Prostate gland (tissue), 2 donors: ENCODE data around the gene GNG13. TPM values are rescaled to one million over a fixed set of nuclear protein-coding genes. Genes with fewer than 3 reads are reported as not detected.
A peak's percentile ranks its signal among the peaks of the same experiment; 100 is the strongest.

Experiments
- DNase-seq: peaks from one replicate; pipeline ENCODE4 v3.0.0-alpha.2; 2019; ENCODE audit warnings: low spot score
- H3K27ac ChIP-seq, 2 donors: fragments of 200-600 bp; sonication (generic); 2 replicates each; pipeline ENCODE4 v1.5.1; 2017 to 2019
- H3K27me3 ChIP-seq: fragments of 200-600 bp; sonication (generic); replicated peaks from 2 replicates; pipeline ENCODE4 v1.5.1; 2019; ENCODE audit not compliant: insufficient read depth
- H3K36me3 ChIP-seq, 2 donors: fragments of 200-600 bp; sonication (generic); 1 replicate in 1 of 2; 2 replicates in 1 of 2; pipeline versions ENCODE4 v1.5.1 to v1.8.1; 2017 to 2019
- H3K4me1 ChIP-seq: fragments of 200-600 bp; sonication (generic); replicated peaks from 2 replicates; pipeline ENCODE4 v1.5.1; 2019
- H3K4me3 ChIP-seq, 2 donors: fragments of 200-600 bp; sonication (generic); 2 replicates each; pipeline ENCODE4 v1.5.1; 2017 to 2019
- H3K9me3 ChIP-seq: fragments of 200-600 bp; sonication (generic); 2 replicates; pipeline ENCODE4 v1.5.1; 2017
- CTCF ChIP-seq, 4 experiments: fragments of 200-600 bp in 2 of 4; fragments of 450-650 bp in 2 of 4; sonication (generic) in 2 of 4; IDR thresholded peaks; 1 replicate in 3 of 4; 2 replicates in 1 of 4; pipeline ENCODE4 v1.5.1; 2016 to 2019; ENCODE audit warnings: antibody characterized with exemption in 4 of 4, mild to moderate bottlenecking in 2 of 4, moderate library complexity in 2 of 4
- POLR2A ChIP-seq: fragments of 450-650 bp; IDR thresholded peaks from one replicate; pipeline ENCODE4 v1.6.1; 2016; ENCODE audit warnings: antibody characterized with exemption, mild to moderate bottlenecking
- POLR2AphosphoS5 ChIP-seq: sonication (generic); formaldehyde crosslinking; IDR thresholded peaks from one replicate; pipeline ENCODE4 v1.6.1; 2017; ENCODE audit warnings: antibody characterized with exemption
- WGBS: methylation state at CpG from one replicate; pipeline ENCODE4 v1.1.5; 2018; 5-methylcytosine and 5-hydroxymethylcytosine counted together
- intact Hi-C: fragments of 100-400 bp; cut with DNase I; formaldehyde crosslinking; loops from one replicate; pipeline ENCODE4 v1.14.2; 2022
- total RNA-seq, 2 donors: library from RNA; depleted of rRNA; stranded (reverse); fragments of >200 nt; gene quantifications; one replicate each; pipeline ENCODE4 v1.1.0, GENCODE V29; 2016

GNG13 gene
- total RNA-seq, 2 donors from 2014 or later, result not detected

- Histone ChIP-seq H3K9me3 (no peaks in the 10 kb centered on the region), H3K4me1 (no peaks in the 10 kb centered on the region), H3K27me3 (peaks cover 19% of the 10 kb centered on the region), H3K4me3 (no peak overlapping the region), H3K36me3 (no peaks in the 10 kb centered on the region), H3K27ac (no peak overlapping the region)
- 95% methylated on average over 14 of the region's 22 CpGs for whole genome bisulfite sequencing
- no peak for DNase-seq
- no peak for TF ChIP-seq CTCF (IDR thresholded peaks at IDR 0.05)
- no peak for TF ChIP-seq POLR2AphosphoS5
- no peak for TF ChIP-seq POLR2A
- intact Hi-C loops, result no loop called here
Measured at GRCh38 chr16:797686-798085, 2.8 kb downstream of the GNG13 start.

- H3K4me3 ChIP-seq, result no peak overlapping the region
- no peaks in the 10 kb centered on the region for H3K36me3 ChIP-seq
- 100% methylated on average over 2 of the region's 2 CpGs for WGBS
- H3K4me1 ChIP-seq, result no peaks in the 10 kb centered on the region
- H3K27ac ChIP-seq, result no peak overlapping the region
- peaks cover 19% of the 10 kb centered on the region for H3K27me3 ChIP-seq
- TF ChIP-seq POLR2A, result no peak
- intact Hi-C loops, result no loop called here
- no peaks in the 10 kb centered on the region for H3K9me3 ChIP-seq
- no peak for DNase-seq
Measured at GRCh38 chr16:797120-797420, 3.5 kb downstream of the GNG13 start.

- 93% methylated on average over 33 of the region's 38 CpGs for WGBS
- no peaks in the 10 kb centered on the region for H3K4me1 ChIP-seq
- no peaks in the 10 kb centered on the region for H3K9me3 ChIP-seq
- no peak overlapping the region for H3K27ac ChIP-seq
- no peak overlapping the region for H3K4me3 ChIP-seq
- TF ChIP-seq POLR2AphosphoS5, result no peak
- TF ChIP-seq CTCF (IDR thresholded peaks at IDR 0.05), result no peak
- TF ChIP-seq POLR2A, result no peak
- DNase-seq, result no peak
- intact Hi-C loops, result no loop called here
- no peaks in the 10 kb centered on the region for H3K36me3 ChIP-seq
- peaks cover 19% of the 10 kb centered on the region for H3K27me3 ChIP-seq
Measured at GRCh38 chr16:796296-797119, 4.0 kb downstream of the GNG13 start.

GRCh38 chr16:795580-796229 is 4.8 kb downstream of the GNG13 start:
- intact Hi-C loops, result no loop called here
- TF ChIP-seq POLR2A (no peak), CTCF (IDR thresholded peaks at IDR 0.05) (no peak), POLR2AphosphoS5 (peak; percentile 73)
- peaks cover 15% of the 10 kb centered on the region for H3K27me3 ChIP-seq
- no peak overlapping the region for H3K4me3 ChIP-seq
- 57% methylated on average over 28 of the region's 33 CpGs for WGBS
- no peak overlapping the region for H3K27ac ChIP-seq
- H3K9me3 ChIP-seq, result no peaks in the 10 kb centered on the region
- peak; percentile 63 for DNase-seq
- H3K36me3 ChIP-seq, result no peaks in the 10 kb centered on the region
- H3K4me1 ChIP-seq, result no peaks in the 10 kb centered on the region

GRCh38 chr16:794853-795466 is 5.6 kb downstream of the GNG13 start:
- H3K4me3 ChIP-seq, result no peak overlapping the region
- H3K36me3 ChIP-seq, result no peaks in the 10 kb centered on the region
- no peak for TF ChIP-seq POLR2AphosphoS5
- TF ChIP-seq CTCF (IDR thresholded peaks at IDR 0.05), result no peak
- no peak for TF ChIP-seq POLR2A
- DNase-seq, result no peak
- H3K27ac ChIP-seq, result no peak overlapping the region
- WGBS, result 78% methylated on average over 31 of the region's 31 CpGs
- H3K4me1 ChIP-seq, result no peaks in the 10 kb centered on the region
- peaks cover 10% of the 10 kb centered on the region for H3K27me3 ChIP-seq
- H3K9me3 ChIP-seq, result no peaks in the 10 kb centered on the region
- intact Hi-C loops, result no loop called here
